Measurements from ENCODE around the gene PRMT2.

The PRMT2 gene

DNA sequence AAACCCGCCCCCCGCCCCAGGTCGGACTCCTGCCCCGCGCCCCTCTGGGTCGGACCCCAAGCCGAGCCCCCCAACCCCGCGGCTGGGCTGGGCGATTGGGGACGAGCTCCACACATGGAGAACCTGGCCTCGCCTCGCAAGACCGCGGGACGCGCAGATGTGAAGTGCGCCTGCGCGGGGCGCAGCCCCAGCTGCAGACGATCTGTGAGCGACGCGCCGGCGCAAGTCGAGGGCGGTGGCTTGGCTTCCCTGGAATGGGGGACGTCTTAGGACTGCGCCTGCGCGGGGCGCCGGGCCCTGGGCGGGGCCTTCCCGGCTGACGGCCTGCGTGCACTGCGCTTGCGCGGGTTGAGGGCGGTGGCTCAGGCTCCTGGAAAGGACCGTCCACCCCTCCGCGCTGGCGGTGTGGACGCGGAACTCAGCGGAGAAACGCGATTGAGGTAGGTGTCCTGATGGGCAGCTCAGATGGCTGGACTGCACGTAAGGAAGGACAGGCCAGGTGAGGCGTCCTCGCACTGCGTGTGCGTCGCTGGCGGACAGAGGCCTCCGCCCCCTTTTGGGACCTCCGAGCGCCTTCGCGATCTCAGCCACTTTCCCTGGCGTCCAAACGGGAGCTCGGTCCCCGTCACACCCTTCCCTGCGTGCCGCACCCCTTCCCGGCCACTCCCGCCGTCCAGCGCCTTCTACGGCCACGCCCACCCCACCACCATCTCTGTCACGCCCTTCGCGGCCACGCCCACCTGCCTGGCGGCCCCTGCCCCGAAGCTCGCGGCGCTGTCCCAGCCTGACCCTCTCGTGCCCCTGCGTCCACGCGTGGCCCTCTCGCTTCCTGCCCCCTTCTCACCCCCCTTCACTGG is at the start of gene PRMT2:
TSS of gene PRMT2 (plus strand) at position 351 of the 857 bp plus-strand sequence. CDS start 1,278 bp downstream, outside the sequence.
- TF ChIP-seq, protein P1, sequence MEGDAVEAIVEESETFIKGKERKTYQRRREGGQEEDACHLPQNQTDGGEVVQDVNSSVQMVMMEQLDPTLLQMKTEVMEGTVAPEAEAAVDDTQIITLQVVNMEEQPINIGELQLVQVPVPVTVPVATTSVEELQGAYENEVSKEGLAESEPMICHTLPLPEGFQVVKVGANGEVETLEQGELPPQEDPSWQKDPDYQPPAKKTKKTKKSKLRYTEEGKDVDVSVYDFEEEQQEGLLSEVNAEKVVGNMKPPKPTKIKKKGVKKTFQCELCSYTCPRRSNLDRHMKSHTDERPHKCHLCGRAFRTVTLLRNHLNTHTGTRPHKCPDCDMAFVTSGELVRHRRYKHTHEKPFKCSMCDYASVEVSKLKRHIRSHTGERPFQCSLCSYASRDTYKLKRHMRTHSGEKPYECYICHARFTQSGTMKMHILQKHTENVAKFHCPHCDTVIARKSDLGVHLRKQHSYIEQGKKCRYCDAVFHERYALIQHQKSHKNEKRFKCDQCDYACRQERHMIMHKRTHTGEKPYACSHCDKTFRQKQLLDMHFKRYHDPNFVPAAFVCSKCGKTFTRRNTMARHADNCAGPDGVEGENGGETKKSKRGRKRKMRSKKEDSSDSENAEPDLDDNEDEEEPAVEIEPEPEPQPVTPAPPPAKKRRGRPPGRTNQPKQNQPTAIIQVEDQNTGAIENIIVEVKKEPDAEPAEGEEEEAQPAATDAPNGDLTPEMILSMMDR (IDR thresholded peaks at IDR 0.05): no peak
- Histone ChIP-seq H3K9me3 (no peaks in the 10 kb centered on the region), H3K27me3 (no peaks in the 10 kb centered on the region), H3K4me1 (ENCODE audit: control insufficient read depth in 1 of 2, insufficient read depth in 1 of 2, low read depth in 1 of 2, low read length in 1 of 2) (peaks cover 48 to 53% of the 10 kb centered on the region in 2 experiments), H3K36me3 (peaks cover 8% of the 10 kb centered on the region), H3K27ac (peak within 1 kb of the TSS; percentile 98), H3K4me3 (ENCODE audit: low read depth in 1 of 2, low read length in 1 of 2) (peak within 1 kb of the TSS; percentile 86 to 100)

DNA sequence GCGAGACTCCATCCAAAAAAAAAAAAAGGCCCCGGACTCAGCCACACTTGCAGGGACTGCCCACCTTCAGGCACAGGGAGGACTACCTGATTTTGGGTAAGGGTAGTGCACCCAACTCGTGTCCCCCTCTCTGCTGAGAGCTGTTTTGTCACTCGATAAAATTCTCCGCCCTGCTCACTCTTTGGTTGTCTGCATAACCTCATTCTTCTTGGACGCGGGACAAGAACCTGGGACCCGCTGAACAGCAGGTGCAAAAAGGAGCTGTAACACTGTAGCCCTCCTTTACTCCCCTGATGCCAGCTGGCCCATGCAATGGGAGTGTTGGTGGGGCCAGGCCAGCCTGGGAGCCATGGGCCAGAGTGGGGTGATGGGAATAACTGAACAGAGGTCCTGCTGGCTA is 41.2 kb upstream of the PRMT2 start:
- H3K9me3 ChIP-seq: no peaks in the 10 kb centered on the region
- no peaks in the 10 kb centered on the region for H3K36me3 ChIP-seq
- TF ChIP-seq, protein P1 (IDR thresholded peaks at IDR 0.05): no peak
- no peak overlapping the region for H3K4me3 ChIP-seq (ENCODE audit: low read depth in 1 of 2, low read length in 1 of 2)
- H3K27me3 ChIP-seq: no peaks in the 10 kb centered on the region
- no peak overlapping the region for H3K27ac ChIP-seq
- no peaks in the 10 kb centered on the region for H3K4me1 ChIP-seq (ENCODE audit: control insufficient read depth in 1 of 2, insufficient read depth in 1 of 2, low read depth in 1 of 2, low read length in 1 of 2)

DNA sequence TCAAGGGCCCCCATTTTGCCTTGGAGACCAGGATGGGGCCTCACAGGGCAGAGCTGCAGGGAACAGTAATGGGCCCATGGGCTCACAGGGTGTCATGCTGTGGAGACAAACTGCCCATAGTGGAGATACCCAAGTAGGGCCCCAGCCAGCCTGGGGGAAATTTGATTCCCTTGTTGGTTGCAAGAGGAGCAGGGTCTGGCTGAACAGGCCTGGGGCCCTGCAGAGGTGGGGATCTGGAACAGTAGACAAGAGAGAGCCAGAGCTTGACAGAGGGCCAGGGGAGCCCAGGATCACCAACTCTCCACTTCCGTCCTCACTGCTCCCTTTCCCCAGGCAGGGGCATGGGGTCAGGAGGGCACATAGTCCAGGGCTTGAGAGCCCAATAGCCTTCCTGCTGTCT is 39.3 kb upstream of the PRMT2 start:
- H3K27me3 ChIP-seq: no peaks in the 10 kb centered on the region
- H3K36me3 ChIP-seq: no peaks in the 10 kb centered on the region
- H3K4me3 ChIP-seq (ENCODE audit: low read depth in 1 of 2, low read length in 1 of 2): no peak overlapping the region
- no peaks in the 10 kb centered on the region for H3K4me1 ChIP-seq (ENCODE audit: control insufficient read depth in 1 of 2, insufficient read depth in 1 of 2, low read depth in 1 of 2, low read length in 1 of 2)
- no peak overlapping the region for H3K27ac ChIP-seq
- TF ChIP-seq, protein P1 (IDR thresholded peaks at IDR 0.05): no peak
- H3K9me3 ChIP-seq: no peaks in the 10 kb centered on the region

DNA sequence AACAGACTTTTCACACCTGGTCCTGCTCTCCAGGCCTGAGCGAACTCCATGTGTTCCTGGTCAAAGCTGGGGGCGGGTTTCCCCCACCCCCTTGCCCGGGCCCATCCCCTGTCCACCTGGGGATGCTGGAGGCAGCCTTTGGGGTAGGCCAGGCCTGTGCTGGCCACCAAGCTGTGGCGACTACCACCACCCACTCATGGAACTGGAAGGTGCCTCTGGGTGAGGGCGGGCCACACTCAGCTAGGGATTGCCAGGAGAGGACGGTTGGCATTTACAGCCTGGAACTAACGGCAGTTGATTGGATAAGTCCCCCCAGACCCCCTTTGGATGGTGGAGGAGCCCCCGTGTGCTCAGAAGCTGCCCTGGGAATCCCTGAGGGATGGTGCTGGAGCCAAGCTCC is 38.4 kb upstream of the PRMT2 start:
- TF ChIP-seq, protein P1 (IDR thresholded peaks at IDR 0.05): no peak
- Histone ChIP-seq H3K9me3 (no peaks in the 10 kb centered on the region), H3K27ac (no peak overlapping the region), H3K4me3 (ENCODE audit: low read depth in 1 of 2, low read length in 1 of 2) (no peak overlapping the region), H3K4me1 (ENCODE audit: control insufficient read depth in 1 of 2, insufficient read depth in 1 of 2, low read depth in 1 of 2, low read length in 1 of 2) (no peaks in the 10 kb centered on the region), H3K36me3 (no peaks in the 10 kb centered on the region), H3K27me3 (no peaks in the 10 kb centered on the region)

GRCh38 chr21:46597896-46598343 is 37.6 kb upstream of the PRMT2 start:
- no peaks in the 10 kb centered on the region for H3K27me3 ChIP-seq
- no peaks in the 10 kb centered on the region for H3K9me3 ChIP-seq

More at GRCh38 chr21:46597896-46598343, 37.6 kb upstream of the PRMT2 start:
- Histone ChIP-seq H3K27ac (no peak overlapping the region), H3K4me3 (ENCODE audit: low read depth in 1 of 2, low read length in 1 of 2) (no peak overlapping the region), H3K36me3 (no peaks in the 10 kb centered on the region), H3K4me1 (ENCODE audit: control insufficient read depth in 1 of 2, insufficient read depth in 1 of 2, low read depth in 1 of 2, low read length in 1 of 2) (no peaks in the 10 kb centered on the region)
- TF ChIP-seq, protein P1 (IDR thresholded peaks at IDR 0.05): no peak
